ENCODE results near the gene TNS1.

Gene TNS1

GRCh38 chr2:217766356-217766755 lies 236.4 kb downstream of the TNS1 start:
- Histone ChIP-seq H3K9me3 (peaks cover 8% of the 10 kb centered on the region), H3K36me3 (replicated peaks) (no peaks in the 10 kb centered on the region), H3K4me1 (no peaks in the 10 kb centered on the region), H3K27me3 (ENCODE audit: low read depth) (peaks cover 2% of the 10 kb centered on the region; the same call in 1 of the 2 replicates), H3K4me3 (no peak overlapping the region)
- no peak for DNase-seq (ENCODE audit: low spot score in 2 of 2)
- in situ Hi-C loops (cut with MboI; ENCODE audit: low sequenced_read_pairs), result no loop called here

GRCh38 chr2:217761645-217762277 lies 241.0 kb downstream of the TNS1 start:
- Histone ChIP-seq H3K36me3 (replicated peaks) (no peaks in the 10 kb centered on the region), H3K4me3 (no peak overlapping the region), H3K4me1 (no peaks in the 10 kb centered on the region), H3K27me3 (ENCODE audit: low read depth) (no peaks in the 10 kb centered on the region), H3K9me3 (peaks cover 8% of the 10 kb centered on the region)
- no peak for DNase-seq (ENCODE audit: low spot score in 2 of 2)
- in situ Hi-C loops (cut with MboI; ENCODE audit: low sequenced_read_pairs), result no loop called here

DNA sequence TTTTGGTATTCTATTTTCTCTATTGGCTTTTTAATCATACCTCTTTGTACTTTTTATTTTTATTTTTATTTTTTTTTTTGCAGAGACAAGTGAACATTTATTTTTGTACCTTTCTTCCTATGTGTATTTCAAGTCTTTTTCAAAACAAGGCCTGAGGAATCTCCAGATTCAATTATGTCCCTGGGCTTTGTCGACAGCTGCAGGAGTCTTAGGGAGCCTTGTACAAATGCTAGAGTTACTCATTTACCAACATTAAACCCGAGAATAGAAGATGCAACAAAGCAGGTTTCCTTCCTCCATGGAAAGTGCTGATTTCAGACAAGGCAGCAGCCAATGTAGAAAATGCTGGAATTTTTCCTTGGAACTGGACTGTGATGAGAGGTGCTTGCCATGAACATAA lies 242.8 kb downstream of the TNS1 start:
- in situ Hi-C loops (cut with MboI; ENCODE audit: low sequenced_read_pairs), result no loop called here
- no peaks in the 10 kb centered on the region for H3K36me3 ChIP-seq (replicated peaks)
- H3K4me3 ChIP-seq, result no peak overlapping the region
- peaks cover 8% of the 10 kb centered on the region for H3K9me3 ChIP-seq
- no peak for DNase-seq (ENCODE audit: low spot score in 2 of 2)
- no peaks in the 10 kb centered on the region for H3K27me3 ChIP-seq (ENCODE audit: low read depth)
- peaks cover 6% of the 10 kb centered on the region for H3K4me1 ChIP-seq

DNA sequence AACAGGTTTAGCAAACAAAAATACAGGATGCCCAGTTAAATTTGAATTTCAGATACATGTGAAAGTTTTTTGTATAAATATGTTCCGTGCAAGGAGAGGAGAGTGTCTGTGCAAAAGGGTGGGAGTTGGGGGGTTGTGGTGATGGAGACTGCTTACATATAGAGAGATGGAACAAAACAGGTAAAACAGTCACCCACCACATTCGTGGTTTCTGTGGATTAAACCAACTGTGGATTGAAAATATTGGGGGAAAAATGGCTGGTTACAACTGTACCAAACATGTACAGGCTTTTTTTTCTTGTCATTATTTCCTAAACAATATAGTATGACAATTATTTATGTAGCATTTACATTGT lies 245.7 kb downstream of the TNS1 start:
- Histone ChIP-seq H3K4me1 (peaks cover 6% of the 10 kb centered on the region), H3K9me3 (peaks cover 4% of the 10 kb centered on the region; the same call in 1 of the 2 replicates), H3K27me3 (ENCODE audit: low read depth) (no peaks in the 10 kb centered on the region), H3K4me3 (no peak overlapping the region), H3K36me3 (replicated peaks) (no peaks in the 10 kb centered on the region)
- in situ Hi-C loops (cut with MboI; ENCODE audit: low sequenced_read_pairs), result no loop called here
- no peak for DNase-seq (ENCODE audit: low spot score in 2 of 2)

GRCh38 chr2:217756375-217757107 lies 246.3 kb downstream of the TNS1 start:
- H3K9me3 ChIP-seq, result no peaks in the 10 kb centered on the region; the same call in 1 of the 2 replicates
- in situ Hi-C loops (cut with MboI; ENCODE audit: low sequenced_read_pairs), result no loop called here
- H3K4me1 ChIP-seq, result peaks cover 6% of the 10 kb centered on the region
- peak; percentile 77 to 94 for DNase-seq (ENCODE audit: low spot score in 2 of 2)
- H3K4me3 ChIP-seq, result peak overlapping the region; percentile 22
- no peaks in the 10 kb centered on the region for H3K27me3 ChIP-seq (ENCODE audit: low read depth)
- no peaks in the 10 kb centered on the region for H3K36me3 ChIP-seq (replicated peaks)

DNA sequence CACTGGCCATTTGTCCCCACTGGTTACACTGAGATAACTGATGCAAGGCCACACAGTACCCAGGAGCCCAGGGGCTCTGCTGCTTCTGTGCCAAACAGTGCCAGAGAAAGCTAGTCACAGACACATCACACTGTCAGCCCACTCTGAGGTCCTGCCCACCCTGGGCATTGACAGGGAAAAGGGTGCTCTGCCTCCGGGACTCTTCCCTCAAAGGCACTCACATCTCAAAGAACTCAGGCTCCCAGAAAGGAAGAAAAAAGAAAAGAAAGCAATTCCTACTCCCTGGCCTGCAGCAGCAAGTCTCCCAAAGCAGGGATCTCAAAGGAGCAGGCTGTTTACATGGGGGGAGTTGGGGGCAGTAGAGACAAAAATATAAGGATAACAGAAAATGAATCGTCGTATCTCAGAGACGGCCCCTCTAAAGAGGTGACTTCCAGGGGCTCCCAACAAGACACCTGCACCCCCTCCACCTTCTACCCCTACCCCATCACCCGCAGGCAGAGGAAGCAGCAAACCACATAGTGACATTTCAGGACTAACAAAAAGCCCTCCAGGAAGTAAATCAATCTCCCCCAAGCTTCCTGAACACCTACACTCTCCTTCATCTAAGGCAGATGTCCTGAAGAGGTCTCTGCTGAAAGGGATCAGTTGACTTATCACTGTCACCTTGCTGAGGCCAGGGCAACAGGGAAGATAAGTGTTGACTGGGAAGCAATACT lies 247.6 kb downstream of the TNS1 start:
- peaks cover 6% of the 10 kb centered on the region for H3K4me1 ChIP-seq
- in situ Hi-C loops (cut with MboI; ENCODE audit: low sequenced_read_pairs), result no loop called here
- no peaks in the 10 kb centered on the region for H3K36me3 ChIP-seq (replicated peaks)
- H3K9me3 ChIP-seq, result no peaks in the 10 kb centered on the region
- DNase-seq (ENCODE audit: low spot score in 2 of 2), result no peak
- H3K4me3 ChIP-seq, result no peak overlapping the region
- H3K27me3 ChIP-seq (ENCODE audit: low read depth), result no peaks in the 10 kb centered on the region

DNA sequence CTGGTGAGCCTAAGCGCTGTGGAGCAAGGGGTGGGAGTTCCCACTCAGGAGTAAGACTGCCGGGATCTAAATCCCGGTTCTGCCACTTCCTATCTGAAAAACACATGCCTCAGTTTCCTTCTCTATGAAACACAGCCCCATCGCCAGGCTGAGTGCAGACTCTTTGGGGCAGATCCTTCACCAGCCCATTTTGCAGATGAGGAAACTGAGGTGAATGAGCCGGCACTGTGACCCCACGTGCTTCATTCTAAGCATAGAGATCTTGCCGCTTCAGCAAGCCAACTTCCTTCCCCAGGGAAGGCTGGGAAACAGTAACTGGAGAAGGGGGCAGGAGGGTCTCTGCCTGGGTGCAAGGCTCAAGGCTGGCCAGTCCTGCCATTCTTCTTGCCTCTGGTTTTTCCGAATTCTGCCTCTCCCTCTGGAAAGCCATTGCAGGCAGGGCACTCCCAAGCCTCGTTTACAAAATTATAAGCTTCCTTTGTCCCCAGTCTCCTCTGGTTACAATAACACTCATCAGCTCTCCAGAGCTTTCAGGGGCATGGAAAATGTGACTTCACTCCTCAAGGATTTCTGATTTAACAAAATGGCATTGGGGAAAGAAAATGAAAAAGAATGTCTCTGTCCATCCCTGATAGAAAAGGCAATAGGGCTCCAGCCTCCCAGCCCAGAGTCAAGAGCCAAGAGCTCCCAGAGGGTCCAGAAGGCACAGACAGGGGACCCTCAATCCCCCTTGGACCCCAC lies 249.2 kb downstream of the TNS1 start:
- in situ Hi-C loops (cut with MboI; ENCODE audit: low sequenced_read_pairs), result no loop called here
- peaks cover 6% of the 10 kb centered on the region for H3K4me1 ChIP-seq
- H3K4me3 ChIP-seq, result no peak overlapping the region
- no peak for DNase-seq (ENCODE audit: low spot score in 2 of 2)
- H3K9me3 ChIP-seq, result no peaks in the 10 kb centered on the region
- no peaks in the 10 kb centered on the region for H3K36me3 ChIP-seq (replicated peaks)
- no peaks in the 10 kb centered on the region for H3K27me3 ChIP-seq (ENCODE audit: low read depth)

GRCh38 chr2:217752714-217753459 lies 249.9 kb downstream of the TNS1 start:
- H3K9me3 ChIP-seq, result no peaks in the 10 kb centered on the region
- in situ Hi-C loops (cut with MboI; ENCODE audit: low sequenced_read_pairs), result no loop called here
- H3K27me3 ChIP-seq (ENCODE audit: low read depth), result no peaks in the 10 kb centered on the region
- H3K4me3 ChIP-seq, result no peak overlapping the region
- DNase-seq (ENCODE audit: low spot score in 2 of 2), result no peak
- no peaks in the 10 kb centered on the region for H3K36me3 ChIP-seq (replicated peaks)
- H3K4me1 ChIP-seq, result peaks cover 6% of the 10 kb centered on the region

GRCh38 chr2:217751952-217752351 lies 250.8 kb downstream of the TNS1 start:
- no peak overlapping the region for H3K4me3 ChIP-seq
- in situ Hi-C loops (cut with MboI; ENCODE audit: low sequenced_read_pairs), result no loop called here
- H3K36me3 ChIP-seq (replicated peaks), result no peaks in the 10 kb centered on the region
- H3K27me3 ChIP-seq (ENCODE audit: low read depth), result no peaks in the 10 kb centered on the region
- peaks cover 6% of the 10 kb centered on the region for H3K4me1 ChIP-seq
- no peak for DNase-seq (ENCODE audit: low spot score in 2 of 2)
- H3K9me3 ChIP-seq, result no peaks in the 10 kb centered on the region

GRCh38 chr2:217751192-217751591 lies 251.6 kb downstream of the TNS1 start:
- H3K4me1 ChIP-seq, result peaks cover 3% of the 10 kb centered on the region
- H3K9me3 ChIP-seq, result no peaks in the 10 kb centered on the region
- no peaks in the 10 kb centered on the region for H3K27me3 ChIP-seq (ENCODE audit: low read depth)
- no peak overlapping the region for H3K4me3 ChIP-seq
- in situ Hi-C loops (cut with MboI; ENCODE audit: low sequenced_read_pairs), result no loop called here
- no peak for DNase-seq (ENCODE audit: low spot score in 2 of 2)
- no peaks in the 10 kb centered on the region for H3K36me3 ChIP-seq (replicated peaks)
